HG03571 (cell line): ENCODE measurements around the gene FMN1.
"Not testable (repeated sequence)": the region's sequence is repeated elsewhere in the genome, so short reads cannot be mapped to it uniquely, and the experiment has no call there.

ENCODE experiments used
- ATAC-seq: cut with Tn5 transposase; IDR thresholded peaks from one replicate; pipeline ENCODE4 v1.9.1; 2021; ENCODE audit not compliant: unreplicated experiment

FMN1 gene

DNA sequence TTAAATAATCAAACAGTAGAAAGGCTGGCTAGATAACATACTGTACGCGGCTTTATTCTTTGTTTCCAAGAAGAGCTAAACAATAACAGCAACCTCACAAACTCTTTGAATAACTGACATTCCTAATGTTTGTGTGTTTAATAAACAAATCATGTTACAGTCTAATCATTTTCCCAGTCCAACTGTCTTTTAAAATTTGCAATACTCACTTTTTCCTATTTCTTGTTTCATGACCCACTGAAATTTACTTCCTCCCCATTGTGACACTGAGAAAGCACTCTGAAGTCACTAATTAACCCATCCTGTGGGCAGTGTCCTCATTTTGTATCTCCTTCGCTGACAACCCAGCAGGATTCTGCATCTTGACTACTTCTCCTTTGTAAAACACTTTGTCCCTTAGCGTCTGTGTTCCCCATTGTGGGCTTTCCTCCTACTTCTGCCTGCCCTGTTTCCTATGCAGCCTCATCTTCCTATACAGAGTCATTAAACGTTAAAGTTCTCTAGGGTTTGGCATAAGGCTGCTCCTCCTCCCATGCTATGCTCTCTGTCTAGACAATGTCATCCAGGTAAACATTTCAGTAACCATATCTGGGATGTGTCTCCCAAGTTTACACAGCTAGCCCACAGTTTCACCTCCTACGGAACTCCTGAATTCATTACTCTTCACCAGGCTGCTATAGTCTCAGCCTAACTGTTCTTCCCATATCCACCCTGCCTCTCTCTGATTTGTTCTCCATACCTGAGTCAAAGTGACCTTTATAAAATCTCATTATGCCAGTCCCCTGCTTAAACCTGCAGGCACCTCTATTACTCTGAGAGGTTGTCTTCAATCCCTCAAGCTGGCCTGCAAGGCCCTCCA lies 327.8 kb downstream of the FMN1 start:
- peak; percentile 38 for ATAC-seq

DNA sequence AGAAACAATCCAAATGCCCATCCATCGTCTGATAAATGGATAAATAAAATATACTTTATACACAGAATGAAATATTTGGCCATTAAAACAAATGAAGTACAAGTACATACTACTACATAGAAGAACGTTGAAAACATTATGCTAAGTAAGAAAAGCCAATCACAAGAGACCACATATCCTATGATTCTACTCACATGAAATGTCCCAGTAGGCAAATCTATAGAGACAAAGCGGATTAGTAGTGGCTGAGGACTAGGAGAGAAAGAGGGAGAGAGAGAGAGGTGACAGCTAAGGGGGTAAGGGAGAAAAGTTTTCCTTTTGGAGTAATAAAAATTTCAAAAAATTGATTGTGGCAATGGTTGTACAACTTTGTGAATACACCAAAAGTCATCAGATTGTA lies 329.7 kb downstream of the FMN1 start:
- no peak for ATAC-seq

- no peak for ATAC-seq
These were observed 330.5 kb downstream of the FMN1 start for GRCh38 chr15:32864051-32864450.

- no peak for ATAC-seq
These were observed 332.8 kb downstream of the FMN1 start for GRCh38 chr15:32861761-32862160.

DNA sequence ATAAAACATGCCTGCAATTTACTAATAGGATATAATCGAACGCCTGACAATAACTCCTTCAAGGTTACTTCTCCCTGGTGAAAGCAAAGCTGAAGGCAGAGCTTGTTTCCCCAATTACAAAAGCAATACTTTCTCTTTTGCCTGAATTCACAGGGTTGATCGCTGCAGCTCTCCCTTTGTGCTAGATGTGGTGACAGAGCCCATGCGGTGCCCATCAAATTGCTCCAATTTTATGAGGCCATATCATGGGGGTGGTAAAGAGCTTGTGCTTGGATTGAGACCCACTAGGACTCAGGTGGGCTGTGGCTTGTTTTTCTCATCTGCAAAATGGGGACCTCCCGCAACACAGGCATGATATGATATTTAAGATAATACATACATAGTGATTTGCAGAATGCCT lies 333.3 kb downstream of the FMN1 start:
- no peak for ATAC-seq

DNA sequence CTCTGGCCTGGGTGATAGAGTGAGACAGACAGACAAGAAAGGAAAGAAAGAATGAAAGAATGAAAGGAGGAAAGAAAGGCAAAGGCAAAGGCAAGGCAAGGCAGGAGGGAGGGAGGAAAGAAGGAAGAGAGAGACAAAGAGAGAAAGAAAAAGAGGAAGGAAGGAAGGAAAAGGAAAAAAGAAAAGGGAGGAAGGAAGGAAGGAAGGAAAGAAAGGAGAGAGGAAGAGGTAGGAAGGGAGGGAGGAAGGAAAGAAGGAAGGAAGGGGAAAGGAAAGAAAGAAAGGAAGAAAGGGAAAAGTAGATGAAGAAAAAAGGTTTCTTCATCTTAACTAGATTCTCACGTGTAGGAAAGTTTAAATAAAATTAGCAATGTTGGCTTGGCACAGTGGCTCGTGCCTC lies 334.5 kb downstream of the FMN1 start:
- no peak for ATAC-seq

DNA sequence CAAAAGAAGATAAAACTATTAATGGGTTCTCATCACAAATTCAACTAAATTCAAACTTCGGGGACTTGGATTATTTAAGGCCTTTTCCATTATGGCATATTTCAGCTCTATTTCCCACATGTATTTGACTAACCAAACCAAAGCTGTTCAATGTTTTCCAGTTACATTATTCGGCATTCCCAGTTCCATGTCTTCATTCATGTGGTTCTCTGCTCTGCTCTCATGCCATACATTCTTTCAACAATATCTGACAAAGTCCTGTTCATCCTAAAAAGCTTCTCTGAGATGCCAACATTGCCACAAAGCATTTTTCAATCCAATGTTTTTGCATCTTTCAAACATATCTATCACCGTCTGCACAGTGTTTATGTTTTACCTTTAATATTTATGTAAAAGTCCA lies 335.3 kb downstream of the FMN1 start:
- ATAC-seq, result no peak

DNA sequence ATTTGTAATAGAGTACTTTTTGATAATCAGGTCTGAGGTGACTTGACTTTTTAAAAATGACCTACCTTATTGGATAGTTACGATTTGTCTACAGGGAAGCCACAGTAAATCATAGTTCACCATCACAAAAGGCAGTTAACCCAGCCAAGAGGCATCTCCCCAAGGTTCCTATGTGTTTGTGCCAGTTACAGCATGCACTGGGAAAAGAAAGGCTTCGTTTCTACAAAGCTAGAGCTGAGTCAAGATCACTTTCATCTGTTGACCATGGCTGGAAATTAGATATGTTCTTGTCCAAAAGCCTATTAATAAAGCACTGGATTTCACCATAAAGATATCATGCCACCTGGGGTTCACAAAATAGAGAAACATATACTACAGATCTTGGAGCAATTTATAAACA lies 336.8 kb downstream of the FMN1 start:
- no peak for ATAC-seq

DNA sequence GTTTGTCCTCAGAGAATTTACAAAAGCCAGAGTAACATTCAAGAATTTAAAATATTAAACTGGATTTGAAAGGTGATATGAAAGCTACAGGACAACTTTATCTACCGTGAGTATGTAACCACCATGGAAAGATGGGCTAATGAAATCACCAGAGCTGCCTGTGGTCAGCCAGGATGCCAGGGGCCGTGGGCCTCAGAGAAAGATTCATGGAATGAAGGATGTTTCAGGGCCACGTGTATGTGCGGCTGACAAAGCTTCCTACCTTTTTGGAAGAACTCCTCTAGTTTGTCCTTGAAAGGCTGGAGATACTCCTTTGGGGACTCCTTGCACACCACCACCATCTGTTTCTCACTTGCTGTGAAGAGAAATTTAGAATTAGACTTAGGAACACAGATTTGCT lies 337.8 kb downstream of the FMN1 start:
- no peak for ATAC-seq

- ATAC-seq, result no peak
These were observed 338.6 kb downstream of the FMN1 start for GRCh38 chr15:32855942-32856341.

DNA sequence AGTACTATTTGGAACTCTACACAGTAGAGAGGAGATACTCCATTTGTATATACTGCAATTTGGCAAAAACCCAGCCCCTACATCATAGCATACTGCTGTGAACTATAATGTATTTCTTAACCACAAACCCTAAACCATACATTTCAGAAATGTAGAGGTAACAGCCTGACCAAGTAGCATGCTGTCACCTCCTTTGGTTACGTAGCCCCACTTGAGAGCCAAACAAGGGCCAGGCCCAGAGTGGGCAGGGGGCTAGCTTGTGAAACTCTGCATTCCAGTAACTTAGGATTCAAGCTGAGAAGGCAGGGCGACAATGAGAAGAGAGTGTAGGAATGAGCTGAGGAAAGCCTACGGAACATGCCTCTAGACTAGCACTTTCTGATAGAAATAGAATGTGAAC lies 340.9 kb downstream of the FMN1 start:
- no peak for ATAC-seq

DNA sequence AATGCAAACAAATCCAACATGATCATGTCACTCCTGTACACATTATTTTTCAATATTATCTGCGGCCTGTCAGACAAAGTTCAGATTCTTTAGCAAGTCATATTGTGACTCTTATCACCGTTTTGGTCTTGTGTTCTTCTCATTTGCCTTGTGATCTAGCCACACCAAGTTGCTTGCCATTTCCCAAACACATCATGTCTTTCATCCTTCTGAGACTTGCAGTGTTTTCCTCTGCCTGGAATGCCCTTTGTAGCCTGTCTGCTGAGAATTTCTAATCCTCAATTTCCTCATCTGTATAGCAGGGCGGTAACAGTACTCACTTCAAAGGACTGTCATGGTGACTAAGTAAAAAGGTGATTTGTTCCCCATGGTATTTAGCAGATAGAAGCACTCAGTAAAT lies 341.7 kb downstream of the FMN1 start:
- ATAC-seq, result no peak

DNA sequence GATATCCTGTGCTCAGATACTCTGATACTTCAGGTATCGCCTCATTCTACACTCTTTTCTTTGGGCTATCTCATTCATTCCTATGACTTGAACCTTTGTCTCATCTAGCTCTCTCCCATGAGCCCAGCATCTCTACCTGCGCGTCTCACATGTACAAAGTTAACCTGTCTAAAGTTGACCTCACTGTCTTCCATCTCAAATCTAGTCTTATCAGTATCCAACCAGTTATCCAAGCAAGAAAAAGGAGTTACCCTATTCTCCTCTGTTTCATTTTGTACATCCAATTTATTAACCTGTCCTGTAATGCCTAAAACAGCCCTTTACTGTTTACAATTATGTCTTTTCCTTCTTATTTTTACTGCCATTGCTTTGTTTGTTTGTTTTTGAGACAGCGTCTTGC lies 342.5 kb downstream of the FMN1 start:
- ATAC-seq, result no peak

GRCh38 chr15:32851572-32851971 lies 342.9 kb downstream of the FMN1 start:
- ATAC-seq, result no peak

DNA sequence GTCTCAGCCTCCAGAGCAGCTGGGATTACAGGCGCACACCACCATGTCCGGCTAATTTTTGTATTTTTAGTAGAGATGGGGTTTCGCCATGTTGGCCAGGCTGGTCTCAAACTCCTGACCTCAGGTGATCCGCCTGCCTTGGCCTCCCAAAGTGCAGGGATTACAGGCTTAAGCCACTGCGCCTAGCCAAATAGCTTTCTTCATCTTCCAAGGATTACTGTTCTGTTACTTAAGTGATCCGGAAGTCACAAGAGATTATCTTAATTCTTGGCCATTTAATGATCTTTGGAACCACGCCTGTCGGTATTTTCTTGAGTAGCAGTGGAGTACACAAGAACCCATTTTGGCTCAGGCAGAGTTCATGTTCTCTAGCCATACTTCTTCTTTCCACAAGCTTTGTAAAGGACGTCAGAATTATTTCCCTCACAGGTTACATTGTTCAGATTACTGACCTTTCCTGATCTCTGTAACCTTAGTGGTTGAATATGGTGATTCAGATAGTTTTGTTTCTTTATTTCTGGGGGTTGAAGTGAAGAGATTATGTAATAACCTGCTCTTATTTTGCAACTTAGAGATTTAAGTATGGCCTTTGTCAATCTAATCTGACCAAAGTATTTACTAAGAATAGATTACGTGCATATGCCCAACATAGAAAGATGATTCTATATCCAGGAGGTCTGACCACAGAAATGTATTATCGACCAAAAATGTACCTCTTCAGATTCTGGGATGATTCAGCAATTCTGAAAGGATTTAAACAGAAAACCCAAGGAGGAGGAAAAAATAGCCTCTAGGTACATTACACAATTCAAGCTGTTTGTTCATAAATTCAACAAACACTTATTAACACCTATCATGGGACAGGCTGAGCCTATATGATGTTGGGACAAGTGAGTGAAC lies 344.5 kb downstream of the FMN1 start:
- ATAC-seq, result no peak

DNA sequence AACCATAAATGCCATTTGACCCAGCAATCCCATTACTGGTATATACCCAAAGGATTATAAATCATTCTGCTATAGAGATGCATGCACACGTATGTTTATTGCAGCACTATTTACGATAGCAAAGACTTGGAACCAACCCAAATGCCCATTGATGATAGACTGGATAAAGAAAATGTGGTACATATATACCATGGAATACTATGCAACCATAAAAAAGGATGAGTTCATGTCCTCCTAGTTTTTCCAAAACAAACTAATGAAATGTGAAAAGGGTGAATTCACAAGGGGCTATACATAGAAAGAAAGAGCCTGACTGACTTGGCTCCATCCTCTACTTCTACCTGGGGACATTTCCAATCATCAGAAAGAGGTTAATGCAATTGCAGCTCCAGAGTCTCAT lies 347.8 kb downstream of the FMN1 start:
- ATAC-seq, result not testable (repeated sequence)

GRCh38 chr15:32844118-32844711 lies 350.3 kb downstream of the FMN1 start:
- ATAC-seq, result no peak

DNA sequence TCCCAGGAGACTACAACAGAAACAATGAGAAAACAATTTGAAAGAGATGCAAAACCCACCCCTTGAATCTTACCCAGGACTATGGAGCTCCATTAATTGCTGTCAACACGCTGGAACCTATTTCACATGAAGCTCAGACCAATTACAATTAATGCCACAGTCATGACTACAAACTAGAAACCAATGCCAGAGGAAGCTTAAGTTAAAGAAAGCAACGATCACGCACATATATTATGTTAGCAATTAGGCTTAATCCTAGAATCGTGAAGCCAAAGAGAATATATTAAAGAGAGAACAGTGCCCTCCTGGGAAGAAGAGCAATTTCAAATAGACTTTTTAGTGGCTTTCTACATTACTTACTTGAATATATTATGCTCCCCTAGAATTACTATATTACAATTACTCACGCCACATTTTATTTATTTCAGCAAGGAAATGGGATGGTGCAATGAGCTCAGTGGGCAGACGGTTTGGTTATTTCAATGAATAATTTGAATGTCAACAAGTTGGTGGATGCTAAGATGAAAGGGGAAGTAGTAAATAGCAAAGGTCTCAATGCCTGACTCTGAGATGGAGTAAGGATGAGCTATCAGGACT lies 351.2 kb downstream of the FMN1 start:
- no peak for ATAC-seq

- no peak for ATAC-seq
These were observed 352.4 kb downstream of the FMN1 start for GRCh38 chr15:32842081-32842480.

DNA sequence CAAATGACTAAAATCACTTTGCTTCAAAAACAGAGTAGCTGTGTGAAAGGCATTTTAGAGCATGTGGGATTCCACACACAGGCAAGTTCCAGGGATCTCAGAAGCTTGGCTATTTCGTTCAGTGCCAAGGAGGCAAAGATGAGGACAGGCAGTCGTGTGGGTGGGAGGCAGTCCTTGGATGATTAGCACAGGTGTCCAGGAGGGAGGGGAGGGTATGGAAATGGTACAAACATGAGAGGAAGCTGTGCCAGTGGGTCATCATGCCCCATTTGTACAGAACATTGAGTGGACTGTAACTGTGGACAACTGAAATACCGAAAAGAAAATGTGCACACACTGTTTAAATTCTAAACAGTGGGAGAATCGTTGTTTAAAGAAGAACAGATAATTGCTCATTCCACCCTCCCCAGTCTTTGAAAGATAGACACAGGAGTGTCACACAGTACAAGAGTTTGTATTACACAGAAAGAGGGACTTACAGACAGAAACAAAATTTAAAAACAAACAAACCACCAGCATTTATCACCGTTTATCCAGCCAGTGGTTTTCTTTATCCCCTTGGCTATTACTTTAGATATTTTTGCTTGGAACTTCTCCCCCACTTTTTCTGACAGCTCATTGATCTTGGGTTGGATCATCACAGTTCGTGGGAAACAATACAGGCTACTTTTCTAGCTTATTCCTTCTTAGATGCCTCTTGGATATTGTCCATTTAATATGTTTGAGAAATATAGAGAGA lies 353.8 kb downstream of the FMN1 start:
- ATAC-seq, result no peak

DNA sequence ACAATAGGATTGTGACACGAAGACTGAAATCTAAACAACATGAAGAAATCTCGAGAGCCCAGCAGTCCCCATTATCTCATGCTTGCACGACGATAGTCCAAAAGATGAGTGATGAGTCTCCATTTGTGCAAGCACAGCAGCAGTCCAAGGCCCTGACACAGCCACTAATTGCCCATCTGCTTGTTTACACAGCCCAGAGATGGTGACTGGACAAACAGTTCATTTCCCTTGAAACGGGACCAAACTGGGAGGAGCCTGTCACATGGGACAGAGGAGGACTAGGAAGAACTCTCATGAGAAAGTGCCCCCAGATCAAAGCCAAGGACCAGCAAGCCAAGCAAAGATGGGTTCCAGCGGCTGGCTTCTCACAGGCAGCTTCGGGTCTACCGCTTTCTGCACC lies 355.7 kb downstream of the FMN1 start:
- no peak for ATAC-seq
